Limb (tissue), 2 donors: ENCODE data around the gene MRPL49.
"Not testable (repeated sequence)": the region's sequence is repeated elsewhere in the genome, so short reads cannot be mapped to it uniquely, and the experiment has no call there.

Experiments
- DNase-seq, 2 donors: peaks; one replicate each; pipeline ENCODE4 v3.0.0-alpha.2; 2016; ENCODE audit errors: extremely low spot score in 2 of 2

MRPL49 gene

GRCh38 chr11:65163684-65164083 is 41.6 kb downstream of the MRPL49 start:
- no peak for DNase-seq

DNA sequence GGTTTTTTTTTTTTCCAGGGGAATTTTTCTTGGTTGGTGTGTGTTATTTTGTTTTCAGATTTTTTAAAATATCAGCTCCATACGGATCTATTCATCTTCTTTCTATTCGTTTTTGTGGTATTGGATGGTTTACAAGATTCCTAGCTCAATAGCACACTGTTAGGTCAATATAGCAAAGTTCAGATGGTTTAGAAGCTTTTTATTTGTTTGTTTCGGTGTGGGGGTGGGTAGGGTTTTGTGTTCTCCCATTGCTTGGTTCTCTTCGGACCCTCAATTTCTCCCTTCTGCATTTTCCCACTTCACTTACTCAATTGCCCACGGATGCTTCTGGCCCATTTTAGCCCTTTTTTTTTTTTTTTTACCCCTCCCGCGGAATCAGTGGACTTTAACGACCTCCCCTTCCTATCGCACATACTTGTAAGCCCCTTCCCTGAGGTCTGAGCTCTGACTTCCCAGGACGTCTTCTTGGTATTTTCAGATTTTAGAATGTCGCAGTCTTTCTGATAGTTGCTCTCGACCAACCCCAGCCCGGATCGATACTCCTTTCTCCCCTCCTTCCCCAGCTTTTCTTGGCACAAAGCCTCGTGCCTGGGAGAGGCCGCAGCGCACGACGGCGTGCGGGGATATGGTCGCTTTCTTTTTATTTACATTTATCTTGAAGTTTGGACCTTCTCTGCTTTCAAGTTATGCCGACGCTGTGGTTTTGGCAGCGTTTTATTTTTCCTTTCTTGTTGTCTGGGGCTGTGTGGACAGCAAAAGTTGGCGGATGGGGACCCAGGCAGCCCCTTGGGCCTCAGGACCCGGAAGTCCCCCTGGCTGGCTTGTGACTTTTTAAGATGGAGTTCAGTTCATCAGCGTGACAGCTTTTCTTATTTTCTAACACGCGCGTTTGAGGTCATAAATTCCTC is 43.5 kb downstream of the MRPL49 start:
- DNase-seq: no peak

- DNase-seq: no peak
Observed at GRCh38 chr11:65166893-65167292, 44.8 kb downstream of the MRPL49 start.

DNA sequence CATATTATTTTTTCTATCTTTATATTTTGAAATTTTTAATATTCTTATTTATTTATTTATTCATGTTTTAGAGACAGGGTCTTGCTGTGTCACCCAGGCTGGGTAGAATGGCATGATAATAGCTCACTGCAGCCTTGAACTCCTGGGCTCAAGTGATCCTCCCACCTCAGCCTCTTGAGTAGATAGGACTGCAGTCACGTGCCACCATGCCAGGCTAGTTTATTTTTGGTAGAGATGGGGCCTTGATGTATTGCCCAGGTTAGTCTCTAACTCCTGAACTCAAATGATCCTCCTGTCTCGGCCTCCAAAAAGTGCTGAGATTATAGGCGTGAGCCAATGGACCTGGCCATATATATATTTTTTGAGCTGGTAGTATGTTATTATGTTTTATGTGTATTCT is 45.5 kb downstream of the MRPL49 start:
- no peak for DNase-seq

- no peak for DNase-seq
Observed at GRCh38 chr11:65169164-65169641, 47.1 kb downstream of the MRPL49 start.

- DNase-seq: no peak
Observed at GRCh38 chr11:65170058-65170534, 48.0 kb downstream of the MRPL49 start, which contains the start of gene SPDYC. Gene SPDYC, plus strand, starts transcription at chr11:65170233. Its CDS starts 1,125 bp downstream, at chr11:65171358.

DNA sequence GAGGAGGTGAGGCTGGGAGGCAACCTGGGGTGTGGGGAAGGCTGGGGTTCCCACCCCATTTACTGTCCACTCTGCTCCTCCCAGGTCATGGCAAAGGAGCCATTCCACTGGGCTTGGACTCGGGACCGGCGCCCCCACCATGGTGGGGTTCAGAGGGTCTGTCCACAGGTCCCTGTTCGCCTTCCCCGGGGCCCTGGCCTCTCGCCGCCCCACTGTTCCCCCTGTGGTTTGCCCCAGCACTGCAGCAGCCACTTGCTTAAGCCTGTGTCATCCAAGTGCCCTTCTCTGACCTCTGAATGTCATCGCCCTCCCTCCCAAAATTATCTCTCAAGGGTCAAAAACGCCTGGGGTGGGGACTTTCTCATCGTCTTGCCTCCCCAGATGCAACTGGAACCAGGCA is 50.5 kb downstream of the MRPL49 start:
- no peak for DNase-seq

- DNase-seq: not testable (repeated sequence)
Observed at GRCh38 chr11:65174571-65175010, 52.5 kb downstream of the MRPL49 start.
